Mucosa of stomach (tissue), 1 donor: ENCODE results near the gene IL16.
"Not testable (repeated sequence)": the region's sequence is repeated elsewhere in the genome, so short reads cannot be mapped to it uniquely, and the experiment has no call there.

Source experiments
- H3K27me3 ChIP-seq: one replicate; pipeline ENCODE4 v1.7.0; 2013; ENCODE audit warnings: mild to moderate bottlenecking, low read length; ENCODE audit not compliant: control insufficient read depth, insufficient read depth
- H3K36me3 ChIP-seq: one replicate; pipeline ENCODE4 v1.7.0; 2013; ENCODE audit warnings: low read length; ENCODE audit not compliant: control insufficient read depth, insufficient read depth
- H3K4me1 ChIP-seq: one replicate; pipeline ENCODE4 v1.7.0; 2013; ENCODE audit warnings: mild to moderate bottlenecking, low read length; ENCODE audit not compliant: control insufficient read depth, insufficient read depth
- H3K4me3 ChIP-seq: one replicate; pipeline ENCODE4 v1.7.0; 2013; ENCODE audit warnings: low read length
- H3K9ac ChIP-seq: one replicate; pipeline ENCODE4 v1.7.0; 2013; ENCODE audit warnings: mild to moderate bottlenecking, low read length, moderate library complexity
- H3K9me3 ChIP-seq: one replicate; pipeline ENCODE4 v1.7.0; 2013; ENCODE audit warnings: mild to moderate bottlenecking, low read length, moderate library complexity; ENCODE audit not compliant: control insufficient read depth
- donor health status: Pancreatic carcinoma.

Gene IL16

GRCh38 chr15:81346611-81347010 is 149.9 kb downstream of the IL16 start:
- no peaks in the 10 kb centered on the region for H3K4me1 ChIP-seq
- H3K9me3 ChIP-seq, result no peaks in the 10 kb centered on the region
- H3K27me3 ChIP-seq, result no peaks in the 10 kb centered on the region
- H3K36me3 ChIP-seq, result no peaks in the 10 kb centered on the region
- H3K4me3 ChIP-seq, result no peak overlapping the region
- H3K9ac ChIP-seq, result no peak overlapping the region

- Histone ChIP-seq H3K4me3 (no peak overlapping the region), H3K9me3 (no peaks in the 10 kb centered on the region), H3K36me3 (no peaks in the 10 kb centered on the region), H3K27me3 (no peaks in the 10 kb centered on the region), H3K4me1 (no peaks in the 10 kb centered on the region), H3K9ac (no peak overlapping the region)
Observed at GRCh38 chr15:81347910-81348309, 151.2 kb downstream of the IL16 start.

- H3K4me1 ChIP-seq, result not testable (repeated sequence)
Observed at GRCh38 chr15:81348691-81349090, 152.0 kb downstream of the IL16 start.

GRCh38 chr15:81349271-81349670 is 152.6 kb downstream of the IL16 start:
- Histone ChIP-seq H3K27me3 (no peaks in the 10 kb centered on the region), H3K36me3 (no peaks in the 10 kb centered on the region), H3K4me1 (no peaks in the 10 kb centered on the region), H3K4me3 (no peak overlapping the region), H3K9ac (no peak overlapping the region), H3K9me3 (no peaks in the 10 kb centered on the region)

More at GRCh38 chr15:81348691-81349090, 152.0 kb downstream of the IL16 start:
- not testable (repeated sequence) for H3K27me3 ChIP-seq, H3K36me3 ChIP-seq, H3K4me3 ChIP-seq, H3K9ac ChIP-seq, H3K9me3 ChIP-seq

GRCh38 chr15:81351651-81352050 is 155.0 kb downstream of the IL16 start:
- Histone ChIP-seq H3K4me3 (no peak overlapping the region), H3K9ac (no peak overlapping the region), H3K4me1 (no peaks in the 10 kb centered on the region), H3K9me3 (no peaks in the 10 kb centered on the region), H3K27me3 (no peaks in the 10 kb centered on the region), H3K36me3 (no peaks in the 10 kb centered on the region)

GRCh38 chr15:81356252-81356651 is 159.6 kb downstream of the IL16 start:
- Histone ChIP-seq H3K36me3 (no peaks in the 10 kb centered on the region), H3K4me1 (no peaks in the 10 kb centered on the region), H3K9ac (no peak overlapping the region), H3K4me3 (no peak overlapping the region), H3K9me3 (no peaks in the 10 kb centered on the region), H3K27me3 (no peaks in the 10 kb centered on the region)

- Histone ChIP-seq H3K9me3 (no peaks in the 10 kb centered on the region), H3K4me1 (no peaks in the 10 kb centered on the region), H3K9ac (no peak overlapping the region), H3K4me3 (no peak overlapping the region), H3K36me3 (no peaks in the 10 kb centered on the region), H3K27me3 (no peaks in the 10 kb centered on the region)
Observed at GRCh38 chr15:81357180-81357686, 160.6 kb downstream of the IL16 start.

GRCh38 chr15:81358248-81358647 is 161.6 kb downstream of the IL16 start:
- no peaks in the 10 kb centered on the region for H3K9me3 ChIP-seq
- H3K4me1 ChIP-seq, result peaks cover under 1% of the 10 kb centered on the region
- H3K36me3 ChIP-seq, result no peaks in the 10 kb centered on the region
- H3K4me3 ChIP-seq, result no peak overlapping the region
- no peak overlapping the region for H3K9ac ChIP-seq
- H3K27me3 ChIP-seq, result no peaks in the 10 kb centered on the region

GRCh38 chr15:81360491-81360890 is 163.8 kb downstream of the IL16 start:
- no peaks in the 10 kb centered on the region for H3K9me3 ChIP-seq
- no peak overlapping the region for H3K4me3 ChIP-seq
- H3K9ac ChIP-seq, result no peak overlapping the region
- no peaks in the 10 kb centered on the region for H3K27me3 ChIP-seq
- H3K36me3 ChIP-seq, result no peaks in the 10 kb centered on the region
- peaks cover 7% of the 10 kb centered on the region for H3K4me1 ChIP-seq

- H3K4me3 ChIP-seq, result no peak overlapping the region
- H3K4me1 ChIP-seq, result peaks cover 7% of the 10 kb centered on the region
- H3K36me3 ChIP-seq, result no peaks in the 10 kb centered on the region
- no peak overlapping the region for H3K9ac ChIP-seq
- H3K27me3 ChIP-seq, result no peaks in the 10 kb centered on the region
- H3K9me3 ChIP-seq, result no peaks in the 10 kb centered on the region
Observed at GRCh38 chr15:81361891-81362290, 165.2 kb downstream of the IL16 start.

GRCh38 chr15:81362790-81363189 is 166.1 kb downstream of the IL16 start:
- H3K4me1 ChIP-seq, result peaks cover 7% of the 10 kb centered on the region
- H3K27me3 ChIP-seq, result no peaks in the 10 kb centered on the region
- no peaks in the 10 kb centered on the region for H3K9me3 ChIP-seq
- no peaks in the 10 kb centered on the region for H3K36me3 ChIP-seq
- H3K4me3 ChIP-seq, result no peak overlapping the region
- H3K9ac ChIP-seq, result no peak overlapping the region

GRCh38 chr15:81363276-81363675 is 166.6 kb downstream of the IL16 start:
- no peak overlapping the region for H3K9ac ChIP-seq
- no peak overlapping the region for H3K4me3 ChIP-seq
- peaks cover 7% of the 10 kb centered on the region for H3K4me1 ChIP-seq
- H3K9me3 ChIP-seq, result no peaks in the 10 kb centered on the region
- H3K36me3 ChIP-seq, result no peaks in the 10 kb centered on the region
- H3K27me3 ChIP-seq, result no peaks in the 10 kb centered on the region
